Activated CD4-positive, CD25-positive, alpha-beta regulatory T cell treated with anti-CD3 and anti-CD28 coated beads, Interleukin-2, amount 50 U/mL, for 72 hours (primary cell): ENCODE data around the gene PTPRH.
"Not testable (repeated sequence)": the region's sequence is repeated elsewhere in the genome, so short reads cannot be mapped to it uniquely, and the experiment has no call there.

Experiments
- DNase-seq: peaks from one replicate; pipeline ENCODE4 v3.0.0; 2021

PTPRH gene

GRCh38 chr19:55179606-55180484 lies 29.5 kb downstream of the PTPRH start, which contains the start of gene SYT5:
SYT5 (minus strand) TSS chr19:55180289; CDS start chr19:55179041, 1,248 bp downstream.
- peak; percentile 71 for DNase-seq

- DNase-seq = peak; percentile 86
Observed at GRCh38 chr19:55178781-55179599, 30.3 kb downstream of the PTPRH start.

- no peak for DNase-seq
Observed at GRCh38 chr19:55176076-55176475, 33.2 kb downstream of the PTPRH start.

GRCh38 chr19:55175117-55175867 lies 34.0 kb downstream of the PTPRH start:
- no peak for DNase-seq

DNA sequence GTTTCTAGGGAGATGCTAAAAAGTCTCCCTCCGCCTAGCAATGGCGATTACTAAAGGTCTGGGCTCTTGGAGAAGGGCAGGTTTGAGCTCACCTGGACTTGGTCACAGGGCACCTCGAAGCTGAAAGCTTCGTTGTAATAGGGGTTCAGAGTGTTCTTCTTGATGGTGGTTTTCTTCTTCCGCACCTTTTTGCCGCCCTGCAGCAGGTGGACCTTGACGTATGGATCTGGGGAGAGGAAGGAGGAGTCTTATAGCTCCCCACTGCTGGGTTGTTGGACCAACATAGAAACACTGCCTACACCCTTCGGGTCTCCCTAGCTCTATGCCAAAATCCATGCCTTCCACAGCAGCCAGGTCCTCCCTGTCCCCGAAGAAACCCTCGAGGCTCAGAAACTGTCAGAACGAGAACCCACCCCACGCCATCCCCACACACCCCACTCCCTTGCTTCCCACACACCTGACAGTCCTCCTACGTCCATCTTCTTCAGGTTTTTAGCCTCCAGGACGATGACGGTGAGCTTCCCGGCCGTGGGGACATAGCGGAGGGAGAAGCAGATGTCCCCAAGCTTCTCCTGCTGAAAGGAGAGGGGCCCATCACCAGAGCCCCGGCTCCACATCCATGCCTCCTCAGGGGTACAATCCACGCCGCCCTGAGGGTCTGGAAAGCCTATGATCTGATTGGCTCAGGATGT lies 34.7 kb downstream of the PTPRH start:
- no peak for DNase-seq

- DNase-seq = peak; percentile 47
Observed at GRCh38 chr19:55173714-55174409, 35.4 kb downstream of the PTPRH start.

DNA sequence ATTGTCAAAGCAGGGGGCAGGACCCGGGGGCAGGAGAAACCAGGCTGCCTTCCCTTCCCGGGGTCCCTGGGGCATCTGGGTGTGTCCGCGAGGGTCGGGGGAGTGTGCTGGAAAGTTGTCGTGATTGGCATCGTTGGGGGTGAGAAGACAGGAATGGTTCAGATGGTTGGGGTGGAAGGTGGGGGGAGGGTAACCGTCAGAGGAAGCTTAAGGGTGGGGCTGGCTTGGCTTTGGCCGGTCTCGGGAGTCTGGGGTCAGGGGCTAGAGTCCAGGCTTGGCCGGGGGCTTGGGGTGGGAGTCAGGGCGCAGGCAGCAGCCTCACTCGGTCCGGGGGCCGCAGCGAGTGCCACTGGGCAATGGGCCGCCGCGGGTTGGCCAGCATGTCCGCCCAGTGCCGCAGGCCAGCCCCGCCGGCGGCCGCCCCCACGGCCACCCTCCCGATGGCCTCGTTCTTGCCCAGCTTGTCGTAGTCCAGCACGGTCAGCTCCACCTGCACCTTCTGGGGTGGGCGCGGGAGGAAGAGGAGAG lies 36.1 kb downstream of the PTPRH start:
- no peak for DNase-seq

DNA sequence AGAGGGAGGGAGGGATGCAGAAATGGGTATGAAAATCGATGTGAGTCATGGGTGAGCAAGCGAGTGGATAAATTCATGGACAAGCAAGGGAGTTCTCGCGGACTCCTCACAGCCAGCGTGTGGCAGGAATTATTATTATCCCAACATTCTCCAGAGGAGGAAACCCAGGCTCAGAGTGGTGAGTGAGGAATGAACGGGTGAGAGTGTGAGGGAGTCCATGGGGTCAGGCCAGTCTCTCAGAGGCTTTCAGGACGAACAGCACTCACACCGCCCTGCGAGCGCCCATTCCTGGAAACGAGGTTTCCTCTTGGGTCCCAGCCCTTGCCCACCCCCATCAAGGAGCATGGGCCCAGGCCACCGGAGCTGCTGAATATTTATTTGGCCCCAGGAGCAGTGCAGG lies 36.6 kb downstream of the PTPRH start:
- no peak for DNase-seq

- not testable (repeated sequence) for DNase-seq
Observed at GRCh38 chr19:55172318-55172717, 37.0 kb downstream of the PTPRH start.

GRCh38 chr19:55171440-55171839 lies 37.9 kb downstream of the PTPRH start:
- no peak for DNase-seq

- no peak for DNase-seq
Observed at GRCh38 chr19:55169136-55169535, 40.2 kb downstream of the PTPRH start.

DNA sequence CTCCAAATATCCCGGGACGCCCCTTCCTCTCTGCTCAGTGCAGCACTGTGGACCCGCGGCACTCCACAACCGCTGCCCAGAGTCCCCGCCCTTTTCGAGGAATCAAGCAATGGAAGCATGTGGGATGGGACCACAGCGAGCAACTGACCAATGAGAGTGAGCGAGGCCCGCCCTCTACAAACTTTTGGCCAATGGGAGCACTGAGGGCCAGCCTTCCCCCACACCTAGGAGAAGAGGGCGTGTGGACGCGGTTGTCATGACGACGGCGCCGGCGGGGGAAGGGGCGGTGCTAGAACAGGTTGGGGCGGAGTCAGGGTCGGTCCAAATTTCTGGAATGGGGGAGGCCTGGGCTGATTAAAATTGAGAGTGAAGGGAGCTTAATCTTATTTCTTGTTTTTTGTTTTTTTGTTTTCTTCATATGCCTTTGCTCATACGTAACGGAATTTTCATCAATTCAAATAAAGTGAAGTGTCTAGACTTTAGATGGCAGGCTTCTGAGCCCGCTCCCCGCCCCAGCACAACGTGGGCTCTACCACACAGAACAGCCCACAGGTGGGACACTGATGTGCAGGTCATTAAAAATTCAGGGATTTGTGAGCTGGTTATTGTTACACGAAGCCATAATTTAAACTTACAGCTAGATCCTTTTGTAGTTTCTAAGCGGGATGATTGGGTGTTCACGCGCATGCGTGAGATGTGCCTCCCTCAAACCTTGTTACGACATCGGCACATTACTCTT lies 42.6 kb downstream of the PTPRH start, which contains the start of gene DNAAF3:
Gene DNAAF3, minus strand, starts transcription at position 84 of the 739 bp plus-strand sequence. CDS start 200 bp downstream, outside the sequence.
- peak; percentile 69 for DNase-seq

DNA sequence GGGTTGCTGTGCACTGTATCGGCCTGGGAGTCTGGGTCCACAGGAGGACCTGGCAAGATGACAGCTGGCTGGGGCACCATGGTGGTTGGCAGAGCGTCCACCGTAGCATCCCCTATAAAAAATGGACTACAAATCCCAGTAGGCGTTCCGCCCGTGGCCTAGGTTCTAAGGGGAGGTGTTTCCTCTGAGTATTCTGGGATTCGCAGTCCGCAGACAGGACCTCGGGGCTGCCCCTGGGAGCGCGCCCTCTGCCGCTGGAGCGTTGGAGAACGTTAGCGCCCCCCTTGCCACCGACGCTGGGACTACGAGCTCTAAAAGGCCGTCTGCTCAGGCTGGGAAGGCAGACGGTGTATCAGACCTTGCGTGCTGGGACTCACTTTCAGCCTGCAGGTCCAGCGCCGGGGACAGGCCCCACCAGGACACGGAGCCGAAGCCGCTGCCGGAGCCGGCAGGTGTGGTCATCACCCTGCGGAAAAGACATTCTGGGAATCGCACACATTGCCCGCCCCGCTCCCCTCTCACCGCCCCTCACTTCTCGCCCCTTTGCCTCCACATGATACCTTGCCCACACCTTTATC lies 43.3 kb downstream of the PTPRH start:
- no peak for DNase-seq

DNA sequence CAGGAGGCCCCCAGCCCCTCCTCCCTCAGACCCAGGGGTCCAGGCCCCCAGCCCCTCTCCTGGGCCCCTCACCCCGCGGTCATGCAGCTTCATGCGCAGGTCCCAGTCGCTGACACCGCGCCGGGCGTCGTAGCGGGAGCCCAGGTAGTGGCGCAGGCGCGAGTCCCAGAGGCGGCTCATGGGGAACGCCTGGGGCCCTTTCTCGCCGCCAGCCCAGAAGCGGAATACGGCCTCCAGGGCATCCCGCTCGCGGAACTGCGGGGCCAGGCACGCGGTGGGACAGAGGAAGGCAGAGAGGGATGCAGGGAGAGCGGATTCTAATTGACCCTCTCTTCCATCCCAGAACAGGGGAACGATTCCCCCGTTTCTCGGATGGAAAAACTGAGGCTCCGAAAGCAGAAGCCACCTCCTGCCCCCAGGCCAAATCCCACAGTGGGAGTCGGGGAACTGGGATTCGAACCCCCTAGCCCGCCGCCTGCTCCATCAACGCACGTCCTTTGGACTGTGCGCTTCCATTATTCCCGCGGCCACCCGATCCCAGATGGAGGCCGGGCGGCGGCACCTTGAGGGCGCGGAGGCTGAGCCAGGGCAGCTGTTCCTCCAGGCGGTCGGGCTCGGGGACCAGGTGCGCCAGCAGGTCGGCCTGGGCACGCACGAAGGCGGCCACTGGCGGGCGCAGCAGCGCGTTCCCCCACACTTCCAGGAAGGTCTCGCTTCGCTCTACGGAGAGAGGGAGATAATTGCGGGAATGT lies 47.6 kb downstream of the PTPRH start:
- DNase-seq = no peak

DNA sequence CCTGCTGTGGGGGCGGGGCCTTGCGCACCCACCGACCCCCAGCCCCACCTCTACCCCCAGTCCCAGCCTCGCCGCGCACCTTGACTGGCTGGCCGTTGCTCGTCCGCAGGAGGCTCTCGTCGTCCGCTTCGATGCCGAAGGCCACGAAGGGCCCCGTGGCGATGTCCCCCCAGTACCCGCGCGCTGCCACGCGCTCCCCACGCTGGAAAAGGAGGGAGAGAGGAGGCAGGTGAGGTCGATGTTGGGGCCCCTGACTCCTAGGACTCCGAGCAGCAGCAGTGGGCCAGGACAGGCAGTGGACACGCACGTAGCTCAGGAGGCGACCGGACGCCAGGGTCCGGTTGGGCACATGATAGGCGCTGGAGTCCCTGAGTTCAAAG lies 48.3 kb downstream of the PTPRH start:
- DNase-seq = no peak

DNA sequence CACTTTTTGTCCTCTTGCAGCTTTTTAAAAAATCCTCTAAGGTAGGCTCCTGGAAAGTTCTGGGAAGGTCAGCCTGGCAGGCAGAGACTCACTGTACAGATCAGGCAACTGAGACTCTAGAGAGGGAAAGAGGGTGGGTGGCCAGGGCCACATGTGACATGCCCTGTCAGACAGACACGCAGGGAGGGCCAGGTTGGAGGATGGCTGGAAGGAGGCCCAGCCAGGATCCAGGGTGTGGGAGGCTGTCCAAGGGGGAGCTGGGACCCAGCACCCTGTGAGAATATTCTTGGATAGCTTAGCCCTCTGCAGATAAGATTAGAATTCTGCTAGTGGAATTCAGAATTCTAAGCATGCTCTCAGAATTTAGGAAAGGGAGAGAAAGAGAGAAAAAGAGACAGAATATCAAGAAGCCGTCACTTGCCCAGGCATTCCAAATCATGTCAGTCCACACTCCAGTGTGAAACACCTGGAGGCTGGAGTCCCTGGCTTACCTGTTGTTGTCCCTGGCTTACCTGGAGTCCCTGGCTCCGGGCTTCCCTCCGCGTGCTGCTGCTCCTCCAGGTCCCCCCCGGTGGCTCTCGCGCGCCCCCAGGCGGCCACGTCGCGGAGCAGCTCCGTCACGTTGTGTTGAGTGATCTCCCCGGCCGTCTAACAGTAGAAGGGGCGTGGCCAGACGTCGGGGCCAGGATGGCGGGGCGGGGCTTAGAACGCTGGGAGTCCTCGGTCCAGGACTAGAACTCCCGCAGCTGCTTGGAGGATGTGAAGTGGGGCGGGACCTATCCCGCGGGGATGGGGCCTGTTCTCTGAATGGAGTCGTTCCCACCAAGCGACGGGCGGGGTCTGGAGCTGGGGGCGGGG lies 48.9 kb downstream of the PTPRH start:
- DNase-seq = peak; percentile 91

GRCh38 chr19:55158848-55159749 lies 50.2 kb downstream of the PTPRH start:
- DNase-seq = no peak
